Ectodermal cell (in vitro differentiated cells): ENCODE measurements around the gene S100A6.
"Not testable (repeated sequence)": the region's sequence is repeated elsewhere in the genome, so short reads cannot be mapped to it uniquely, and the experiment has no call there.

Source experiments
- H3K27ac ChIP-seq: 2 replicates; pipeline ENCODE4 v1.7.0; 2013; ENCODE audit warnings: mild to moderate bottlenecking, low read depth, low read length; ENCODE audit not compliant: insufficient read depth, poor library complexity, severe bottlenecking
- H3K27me3 ChIP-seq: 2 replicates; pipeline ENCODE4 v1.7.0; 2013; ENCODE audit warnings: mild to moderate bottlenecking, low read length; ENCODE audit not compliant: insufficient read depth, control insufficient read depth, poor library complexity, severe bottlenecking
- H3K36me3 ChIP-seq: one replicate; pipeline ENCODE4 v1.7.0; 2013; ENCODE audit warnings: low read length; ENCODE audit not compliant: control insufficient read depth, insufficient read depth
- H3K4me1 ChIP-seq: one replicate; pipeline ENCODE4 v1.7.0; 2013; ENCODE audit warnings: low read length; ENCODE audit not compliant: control insufficient read depth, insufficient read depth
- H3K4me3 ChIP-seq: 2 replicates; pipeline ENCODE4 v1.7.0; 2013; ENCODE audit warnings: low read depth, low read length, control low read depth; ENCODE audit not compliant: insufficient read depth
- H3K9me3 ChIP-seq: 2 replicates; pipeline ENCODE4 v1.7.0; 2013; ENCODE audit warnings: mild to moderate bottlenecking, low read length, moderate library complexity; ENCODE audit not compliant: control insufficient read depth
- WGBS, 2 experiments: methylation state at CpG; one replicate each; pipeline ENCODE4 v1.1.7; 2013; ENCODE audit warnings: missing lambda C conversion rate in 2 of 2; 5-methylcytosine and 5-hydroxymethylcytosine counted together

Gene S100A6

DNA sequence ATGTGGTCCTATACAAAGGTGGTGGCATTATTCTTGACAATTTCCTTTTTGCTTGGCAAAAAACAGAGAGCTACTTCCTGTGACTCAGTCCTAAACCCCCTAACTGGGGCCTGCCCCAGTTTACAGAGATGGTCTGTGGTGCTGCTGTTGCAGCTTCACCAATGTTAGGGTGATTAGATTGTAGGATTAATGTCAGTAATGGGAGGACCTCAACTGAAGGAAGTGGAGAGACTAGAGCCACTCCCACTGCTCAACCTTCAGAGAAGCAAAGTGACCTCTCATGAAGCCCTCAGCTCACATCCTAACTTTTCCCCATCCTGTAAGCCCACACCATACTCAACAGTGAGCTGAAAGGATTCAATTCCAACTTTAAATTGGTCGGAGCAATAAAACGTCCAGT is 3.6 kb downstream of the S100A6 start:
- Histone ChIP-seq H3K27ac (no peak overlapping the region), H3K9me3 (no peaks in the 10 kb centered on the region), H3K4me3 (no peak overlapping the region), H3K27me3 (peaks cover 4% of the 10 kb centered on the region), H3K36me3 (no peaks in the 10 kb centered on the region), H3K4me1 (peaks cover 18% of the 10 kb centered on the region)
- 84 to 90% methylated on average over 2 of the region's 2 CpGs for whole genome bisulfite sequencing, 2 experiments

DNA sequence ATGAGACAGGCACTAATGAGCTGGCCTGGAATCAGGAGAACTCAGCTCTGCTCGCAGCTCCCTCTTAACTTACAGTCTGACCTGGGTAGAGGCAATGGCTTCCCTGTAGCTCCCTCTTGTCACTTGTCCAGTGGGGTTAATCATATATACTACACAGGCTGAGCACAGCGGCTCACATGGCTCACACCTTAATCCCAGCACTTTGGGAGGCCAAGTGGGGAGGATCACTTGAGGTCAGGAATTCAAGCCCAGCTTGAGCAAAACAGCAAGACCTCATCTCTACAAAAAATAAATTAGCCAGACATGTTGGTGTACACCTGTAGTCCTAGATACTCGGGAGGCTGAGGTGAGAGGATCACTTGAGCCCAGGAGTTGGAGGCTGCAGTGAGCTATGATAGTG is 4.2 kb downstream of the S100A6 start:
- no peaks in the 10 kb centered on the region for H3K9me3 ChIP-seq
- WGBS, 2 experiments = 85 to 94% methylated on average over 3 of the region's 3 CpGs
- H3K27me3 ChIP-seq = peaks cover 4% of the 10 kb centered on the region
- H3K36me3 ChIP-seq = no peaks in the 10 kb centered on the region
- H3K4me1 ChIP-seq = peaks cover 18% of the 10 kb centered on the region
- H3K4me3 ChIP-seq = no peak overlapping the region
- no peak overlapping the region for H3K27ac ChIP-seq

DNA sequence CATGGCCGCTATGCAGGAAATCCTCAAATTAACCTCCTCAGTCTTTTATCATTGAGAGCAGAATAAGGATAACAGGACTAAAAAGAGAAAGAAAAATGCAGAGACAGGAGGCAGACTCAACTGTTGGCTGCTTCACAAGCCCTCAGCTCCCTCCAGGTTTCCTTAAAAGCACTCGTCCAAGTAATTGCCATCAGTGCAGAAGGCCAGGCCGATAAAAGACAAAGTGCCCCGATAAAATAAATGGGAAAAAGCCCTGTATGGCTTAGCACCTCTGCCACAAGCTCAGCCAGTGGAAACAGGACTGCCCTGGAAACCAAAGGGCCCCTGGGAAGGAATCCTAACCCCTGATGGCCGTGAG is 8.1 kb downstream of the S100A6 start:
- Histone ChIP-seq H3K9me3 (no peaks in the 10 kb centered on the region), H3K4me3 (no peak overlapping the region), H3K27ac (no peak overlapping the region), H3K4me1 (peaks cover 4% of the 10 kb centered on the region), H3K27me3 (no peaks in the 10 kb centered on the region), H3K36me3 (no peaks in the 10 kb centered on the region)
- WGBS, 2 experiments = 84 to 87% methylated on average over 5 of the region's 5 CpGs

DNA sequence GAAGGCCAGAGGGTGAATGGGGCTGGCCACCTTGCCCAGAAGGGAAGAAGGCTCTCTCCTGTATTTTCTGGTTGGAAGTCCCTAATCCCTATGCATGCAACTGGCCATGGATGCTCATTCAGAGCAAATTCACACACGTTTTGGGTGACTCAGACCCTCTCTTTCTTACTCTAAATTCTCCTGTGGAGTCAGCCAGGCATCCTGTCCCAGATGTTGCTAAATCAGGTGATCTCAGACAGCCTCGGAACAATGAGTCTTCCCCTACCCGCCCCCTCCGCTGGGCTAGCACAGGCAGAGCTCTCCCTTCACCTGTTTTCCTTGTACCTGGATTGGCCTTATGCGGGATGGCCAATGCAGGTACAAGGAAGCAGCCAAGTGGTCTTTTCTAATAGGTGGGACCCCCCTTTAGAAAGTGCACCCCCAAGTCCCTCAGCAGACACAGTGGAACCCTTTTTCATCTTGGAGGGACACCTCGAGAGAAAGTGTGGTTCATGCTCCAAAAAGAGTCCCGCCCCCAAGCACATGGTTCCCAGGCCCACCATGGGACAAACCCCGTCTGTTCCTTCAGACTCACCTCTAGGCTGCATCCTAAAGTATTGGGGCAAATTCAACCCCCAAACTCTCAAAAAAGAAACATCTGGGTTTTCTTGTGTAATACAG is 8.6 kb downstream of the S100A6 start:
- Histone ChIP-seq H3K27me3 (no peaks in the 10 kb centered on the region), H3K9me3 (no peaks in the 10 kb centered on the region), H3K4me3 (no peak overlapping the region), H3K36me3 (no peaks in the 10 kb centered on the region), H3K27ac (no peak overlapping the region), H3K4me1 (no peaks in the 10 kb centered on the region)
- WGBS, 2 experiments = 79 to 81% methylated on average over 8 of the region's 8 CpGs

DNA sequence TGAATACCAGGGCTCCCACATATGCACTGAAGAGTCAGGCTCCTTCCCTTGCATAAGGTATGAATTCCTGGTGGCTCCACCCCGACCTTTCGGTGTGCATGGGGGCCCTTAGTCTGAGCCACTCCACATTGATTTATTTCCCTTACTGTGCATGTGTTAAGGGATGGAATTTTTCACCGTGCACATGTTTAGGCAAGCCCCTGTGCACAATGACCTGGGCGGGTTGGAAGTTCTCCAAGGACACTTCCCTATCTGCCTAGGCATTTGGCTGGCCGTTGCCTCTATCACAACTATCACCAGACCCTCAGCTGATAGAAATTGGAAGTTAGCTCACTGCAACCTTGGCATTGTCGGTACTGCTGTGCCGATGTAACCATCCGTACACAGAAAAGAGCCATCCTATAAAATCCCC is 9.7 kb downstream of the S100A6 start:
- no peaks in the 10 kb centered on the region for H3K4me1 ChIP-seq

DNA sequence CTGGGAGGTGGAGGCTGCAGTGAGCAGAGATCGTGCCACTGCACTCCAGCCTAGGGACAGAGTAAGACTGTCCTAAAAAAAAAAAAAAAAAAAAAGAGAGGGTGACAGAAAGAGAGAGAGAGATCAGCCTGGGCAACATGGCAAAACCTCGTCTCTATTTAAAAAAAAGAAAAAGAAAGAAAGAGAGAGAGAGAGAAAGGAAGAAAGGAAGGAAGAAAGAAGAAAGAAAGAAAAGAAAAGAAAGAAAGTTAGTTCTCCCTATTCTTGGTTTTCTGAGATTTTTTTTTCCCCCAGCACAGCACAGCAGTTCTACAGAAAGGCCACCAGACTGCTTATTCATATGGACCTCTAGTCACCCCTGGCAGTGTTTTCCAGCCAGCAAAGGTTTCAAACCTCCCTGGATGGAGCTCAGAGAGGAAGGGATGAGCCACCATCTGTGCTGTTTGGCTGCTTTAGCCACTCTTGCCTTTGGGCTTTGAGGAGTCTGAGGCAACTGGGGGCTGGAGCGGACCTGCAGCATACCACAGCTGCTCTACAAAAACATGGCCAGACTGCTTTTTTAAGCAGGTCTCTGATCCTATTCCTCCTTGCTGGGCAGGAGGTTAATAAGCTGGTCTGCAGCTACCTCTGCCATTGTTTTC is 10.6 kb downstream of the S100A6 start:
- Histone ChIP-seq H3K9me3 (no peaks in the 10 kb centered on the region), H3K4me1 (no peaks in the 10 kb centered on the region), H3K27me3 (no peaks in the 10 kb centered on the region), H3K36me3 (no peaks in the 10 kb centered on the region), H3K4me3 (no peak overlapping the region), H3K27ac (no peak overlapping the region)
- WGBS, 2 experiments = 55 to 57% methylated on average over 3 of the region's 3 CpGs

More for the DNA sequence above, 9.7 kb downstream of the S100A6 start:
- WGBS, 2 experiments = 92 to 95% methylated on average over 8 of the region's 8 CpGs
- Histone ChIP-seq H3K4me3 (no peak overlapping the region), H3K27me3 (no peaks in the 10 kb centered on the region), H3K36me3 (no peaks in the 10 kb centered on the region), H3K27ac (no peak overlapping the region), H3K9me3 (no peaks in the 10 kb centered on the region)

DNA sequence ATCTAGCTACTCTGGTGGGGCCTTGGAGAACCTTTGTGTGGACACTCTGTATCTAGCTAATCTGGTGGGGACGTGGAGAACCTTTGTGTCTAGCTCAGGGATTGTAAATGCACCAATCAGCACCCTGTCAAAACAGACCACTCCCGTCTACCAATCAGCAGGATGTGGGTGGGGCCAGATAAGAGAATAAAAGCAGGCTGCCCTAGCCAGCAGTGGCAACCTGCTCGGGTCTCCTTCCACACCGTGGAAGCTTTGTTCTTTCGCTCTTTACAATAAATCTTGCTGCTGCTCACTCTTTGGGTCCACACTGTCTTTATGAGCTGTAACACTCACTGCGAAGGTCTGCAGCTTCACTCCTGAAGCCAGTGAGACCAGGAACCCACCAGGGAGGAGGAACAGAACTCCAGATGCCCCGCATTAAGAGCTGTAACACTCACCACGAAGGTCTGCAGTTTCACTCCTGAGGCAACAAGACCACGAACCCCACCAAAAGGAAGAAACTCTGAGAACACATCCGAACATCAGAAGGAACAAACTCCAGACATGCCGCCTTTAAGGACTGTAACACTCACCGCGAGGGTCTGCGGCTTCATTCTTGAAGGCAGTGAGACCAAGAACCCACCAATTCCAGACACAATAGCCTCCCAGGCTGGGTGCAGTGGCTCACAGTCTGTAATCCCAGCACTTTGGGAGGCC is 13.3 kb downstream of the S100A6 start:
- not testable (repeated sequence) for H3K27ac ChIP-seq, H3K4me1 ChIP-seq, H3K27me3 ChIP-seq, H3K9me3 ChIP-seq, H3K4me3 ChIP-seq, H3K36me3 ChIP-seq
- 84 to 87% methylated on average over 13 to 14 of the region's 14 CpGs for WGBS, 2 experiments

DNA sequence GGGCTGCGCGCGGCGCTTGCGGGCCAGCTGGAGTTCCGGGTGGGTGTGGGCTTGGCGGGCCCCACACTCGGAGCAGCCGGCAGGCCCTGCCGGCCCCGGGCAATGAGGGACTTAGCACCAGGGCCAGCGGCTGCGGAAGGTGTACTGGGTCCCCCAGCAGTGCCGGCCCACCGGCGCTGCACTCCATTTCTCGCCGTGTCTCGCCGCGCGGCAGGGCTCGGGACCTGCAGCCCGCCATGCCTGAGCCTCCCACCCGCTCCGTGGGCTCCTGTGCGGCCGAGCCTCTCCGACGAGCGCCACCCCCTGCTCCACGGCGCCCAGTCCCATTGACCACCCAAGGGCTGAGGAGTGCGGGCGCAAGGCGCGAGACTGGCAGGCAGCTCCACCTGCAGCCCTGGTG is 14.0 kb downstream of the S100A6 start:
- 96% methylated on average over 37 of the region's 37 CpGs for WGBS, 2 experiments

DNA sequence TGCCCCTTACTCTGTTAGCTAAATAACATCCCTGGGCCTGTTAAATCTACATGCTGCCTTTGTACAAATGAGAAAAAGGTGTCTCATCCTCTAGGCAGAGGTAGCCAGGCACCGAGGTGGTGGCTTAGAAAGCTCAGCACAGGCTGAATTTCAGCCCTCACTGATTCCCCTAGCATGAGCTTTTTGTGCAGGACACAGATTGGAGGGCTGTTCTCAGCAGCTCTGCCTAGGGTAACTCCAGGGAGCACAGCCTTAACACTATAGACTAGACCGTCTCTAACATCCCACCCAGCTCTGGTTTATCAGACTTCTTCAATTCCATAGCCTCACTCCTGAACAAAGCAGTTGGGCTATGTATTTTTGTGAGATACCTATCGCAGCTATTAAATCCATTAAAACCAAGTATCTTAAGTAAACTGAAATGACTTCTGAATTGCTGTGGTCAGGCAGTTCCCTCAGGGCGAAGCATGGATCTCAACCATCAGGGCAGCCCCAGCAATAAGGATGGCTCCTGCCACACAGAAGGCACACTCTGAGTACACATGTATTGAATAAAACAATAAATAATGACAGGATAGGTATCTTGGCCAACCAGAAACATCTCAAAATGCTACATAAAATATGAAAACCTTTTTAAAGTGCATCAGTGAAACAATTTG is 14.8 kb downstream of the S100A6 start:
- Histone ChIP-seq H3K36me3 (no peaks in the 10 kb centered on the region), H3K4me1 (no peaks in the 10 kb centered on the region), H3K27ac (no peak overlapping the region), H3K4me3 (no peak overlapping the region), H3K27me3 (no peaks in the 10 kb centered on the region), H3K9me3 (no peaks in the 10 kb centered on the region)
- WGBS, 2 experiments = 84 to 86% methylated on average over 4 of the region's 4 CpGs

More for the DNA sequence above, 14.0 kb downstream of the S100A6 start:
- not testable (repeated sequence) for H3K36me3 ChIP-seq, H3K27ac ChIP-seq, H3K9me3 ChIP-seq, H3K4me3 ChIP-seq, H3K4me1 ChIP-seq, H3K27me3 ChIP-seq

DNA sequence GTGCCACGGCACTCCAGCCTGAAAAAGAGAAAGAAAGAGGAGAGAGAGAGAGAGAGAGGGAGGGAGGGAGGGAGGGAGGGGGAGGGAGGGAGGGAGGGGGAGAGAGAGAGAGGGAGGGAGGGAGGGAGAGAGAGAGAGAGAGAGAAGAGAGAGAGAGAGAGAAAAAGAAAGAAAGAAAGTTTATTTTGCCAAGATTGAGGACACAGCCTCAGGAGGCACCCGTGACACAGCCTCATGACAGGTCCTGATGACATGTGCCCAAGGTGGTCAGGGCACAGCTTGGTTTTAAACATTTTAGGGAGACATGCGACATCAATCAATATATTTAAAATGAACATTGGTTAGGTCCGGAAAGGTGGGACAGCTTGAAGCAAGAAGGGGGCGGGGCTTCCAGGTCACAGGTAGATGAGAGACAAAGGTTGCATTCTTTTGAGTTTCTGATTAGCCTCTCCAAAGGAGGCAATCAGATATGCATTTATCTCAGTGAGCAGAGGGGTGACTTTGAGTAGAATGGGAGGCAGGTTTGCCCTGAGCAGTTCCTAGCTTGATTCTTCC is 15.6 kb downstream of the S100A6 start:
- H3K27ac ChIP-seq, H3K4me1 ChIP-seq, H3K27me3 ChIP-seq, H3K36me3 ChIP-seq, H3K9me3 ChIP-seq, H3K4me3 ChIP-seq: not testable (repeated sequence)
- WGBS, 2 experiments = 85 to 87% methylated on average over 4 of the region's 5 CpGs
